IPS-15b (cell line): ENCODE results near the gene PNLIPRP3.

Experiments
- H3K27me3 ChIP-seq: one replicate; pipeline ENCODE4 v1.6.1; 2013; ENCODE audit warnings: low read length; ENCODE audit not compliant: control insufficient read depth, insufficient read depth
- H3K36me3 ChIP-seq: one replicate; pipeline ENCODE4 v1.6.1; 2013; ENCODE audit warnings: low read length; ENCODE audit not compliant: control insufficient read depth, insufficient read depth
- H3K4me1 ChIP-seq: one replicate; pipeline ENCODE4 v1.6.1; 2013; ENCODE audit warnings: mild to moderate bottlenecking, low read length; ENCODE audit not compliant: control insufficient read depth, insufficient read depth
- H3K4me3 ChIP-seq: one replicate; pipeline ENCODE4 v1.5.1; 2013; ENCODE audit warnings: low read depth, low read length
- H3K9ac ChIP-seq: one replicate; pipeline ENCODE4 v1.6.1; 2013; ENCODE audit warnings: low read depth, mild to moderate bottlenecking, low read length
- H3K9me3 ChIP-seq: one replicate; pipeline ENCODE4 v1.6.1; 2013; ENCODE audit warnings: mild to moderate bottlenecking, low read length; ENCODE audit not compliant: control insufficient read depth, insufficient read depth

The PNLIPRP3 gene

DNA sequence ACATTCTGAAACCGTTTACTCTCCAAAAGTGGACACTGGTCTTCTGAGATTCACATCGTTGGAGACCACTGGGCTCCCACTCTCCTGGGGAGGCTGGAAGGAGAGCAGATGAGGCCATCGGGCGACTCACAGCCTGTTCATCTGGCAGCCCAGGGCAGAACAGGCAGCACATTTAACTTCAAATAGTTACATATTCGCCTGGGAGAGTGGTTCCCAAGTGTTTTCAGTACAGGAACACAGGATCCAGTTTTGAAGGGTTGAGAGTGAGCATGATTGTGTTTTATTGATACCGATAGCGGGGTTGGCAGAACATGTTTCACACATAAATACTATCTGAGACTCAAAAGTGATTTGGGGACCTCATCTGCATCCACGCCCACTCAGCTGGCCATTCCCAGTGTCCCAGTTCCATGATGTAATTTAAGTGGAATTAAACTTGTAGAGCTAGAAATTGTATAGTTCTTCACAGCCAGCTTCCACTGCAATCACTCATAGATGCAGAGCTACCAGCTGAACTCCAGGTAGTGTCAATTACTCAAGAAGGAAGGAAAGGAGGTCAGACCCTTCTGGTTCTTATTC, 95.2 kb downstream of the PNLIPRP3 start:
- no peak overlapping the region for H3K9ac ChIP-seq
- no peaks in the 10 kb centered on the region for H3K9me3 ChIP-seq
- H3K4me3 ChIP-seq: no peak overlapping the region
- no peaks in the 10 kb centered on the region for H3K36me3 ChIP-seq
- H3K4me1 ChIP-seq: no peaks in the 10 kb centered on the region
- no peaks in the 10 kb centered on the region for H3K27me3 ChIP-seq

DNA sequence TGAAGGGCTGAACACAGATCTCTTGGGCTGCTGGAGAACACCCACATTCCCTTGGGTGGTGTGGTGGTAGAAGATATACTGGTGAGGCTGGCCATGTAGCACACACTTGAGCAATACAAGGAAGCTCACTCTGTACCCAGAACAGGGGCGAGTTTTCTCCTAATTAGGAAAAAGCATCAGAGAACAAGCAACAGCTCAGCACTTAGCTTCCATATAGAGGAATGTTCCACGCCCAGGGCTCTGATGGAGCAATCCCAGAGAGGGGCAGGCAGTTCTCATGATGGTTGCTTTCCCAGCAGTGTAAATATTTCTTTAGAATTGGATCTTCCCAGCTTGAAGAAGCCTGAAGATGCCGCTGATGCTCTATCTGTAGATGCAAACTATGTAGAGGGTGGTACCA, 97.1 kb downstream of the PNLIPRP3 start:
- Histone ChIP-seq H3K27me3 (no peaks in the 10 kb centered on the region), H3K4me3 (no peak overlapping the region), H3K36me3 (no peaks in the 10 kb centered on the region), H3K9ac (no peak overlapping the region), H3K4me1 (no peaks in the 10 kb centered on the region), H3K9me3 (no peaks in the 10 kb centered on the region)

DNA sequence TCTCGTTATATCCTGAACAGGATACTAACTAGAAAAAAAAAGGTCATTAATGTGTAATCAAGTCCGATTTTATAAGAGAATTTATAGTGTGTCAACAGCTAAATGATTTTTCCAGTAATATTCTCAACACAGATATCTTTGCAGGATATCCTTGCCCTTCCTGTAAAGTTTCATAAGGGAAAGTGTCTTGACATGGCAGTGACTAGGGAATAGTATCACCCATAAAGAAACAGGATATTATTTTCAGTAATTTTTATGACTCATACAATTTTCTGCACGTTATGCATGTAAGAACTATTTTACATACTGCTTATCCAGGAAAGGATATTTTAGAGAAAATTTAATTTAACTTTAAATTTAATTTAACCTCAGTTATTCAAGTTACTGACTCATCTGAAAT, 98.6 kb downstream of the PNLIPRP3 start:
- no peaks in the 10 kb centered on the region for H3K4me1 ChIP-seq
- H3K9ac ChIP-seq: no peak overlapping the region
- no peak overlapping the region for H3K4me3 ChIP-seq
- no peaks in the 10 kb centered on the region for H3K36me3 ChIP-seq
- H3K27me3 ChIP-seq: no peaks in the 10 kb centered on the region
- H3K9me3 ChIP-seq: no peaks in the 10 kb centered on the region
